B cell (primary cell): ENCODE results near the gene SPPL2B. TPM values are rescaled to one million over a fixed set of nuclear protein-coding genes. Genes with fewer than 3 reads are reported as not detected.

ENCODE experiments used
- ATAC-seq: fragments of 200-7000 bp; cut with Tn5 transposase; one replicate; pipeline ENCODE4 v1.10.0; 2021; ENCODE audit warnings: low read depth, mild to moderate bottlenecking, moderate number of reproducible peaks, moderate library complexity
- CTCF ChIA-PET: fragments of 350-600 bp; sonication (Branson Sonifier 250); formaldehyde crosslinking; loops from one replicate; lab custom pipeline; 2021; ENCODE audit warnings: antibody characterized with exemption, inconsistent platforms; lab: Charles Lee
- POLR2A ChIA-PET: fragments of 350-600 bp; sonication (Branson Sonifier 250); formaldehyde crosslinking; loops from one replicate; lab custom pipeline; 2021; ENCODE audit warnings: antibody characterized with exemption; lab: Charles Lee
- DNase-seq: peaks from one replicate; pipeline ENCODE4 v3.0.0; 2013
- H2AFZ ChIP-seq: 2 replicates; pipeline ENCODE4 v1.6.1; 2012; ENCODE audit warnings: mild to moderate bottlenecking, low read depth, low read length; ENCODE audit not compliant: insufficient read depth, poor library complexity, severe bottlenecking
- H3K27ac ChIP-seq, 2 donors: 1 replicate in 1 of 2; 2 replicates in 1 of 2; pipeline ENCODE4 v1.5.1; 2012 to 2013; ENCODE audit warnings: low read length in 2 of 2, mild to moderate bottlenecking in 2 of 2, moderate library complexity in 1 of 2
- H3K27me3 ChIP-seq, 4 experiments: fragments of 200-600 bp in 1 of 4; sonication (generic) in 1 of 4; replicated peaks in 1 of 4; 1 replicate in 2 of 4; 2 replicates in 2 of 4; pipeline versions ENCODE4 v1.6.1 to v1.7.0; 2013 to 2016; ENCODE audit warnings: low read length in 3 of 4, mild to moderate bottlenecking in 2 of 4, mixed read lengths in 1 of 4, moderate library complexity in 1 of 4; ENCODE audit not compliant: insufficient read depth in 4 of 4, control insufficient read depth in 3 of 4; ENCODE audit errors: control extremely low read depth in 1 of 4
- H3K36me3 ChIP-seq, 2 experiments: replicated peaks in 1 of 2; 1 replicate in 1 of 2; 2 replicates in 1 of 2; pipeline versions ENCODE4 v1.6.1 to v1.7.1; 2013; ENCODE audit warnings: low read length in 1 of 2; ENCODE audit not compliant: insufficient read depth in 2 of 2, control insufficient read depth in 1 of 2; ENCODE audit errors: control extremely low read depth in 1 of 2, extremely low read depth in 1 of 2
- H3K4me1 ChIP-seq, 2 donors: fragments of 200-600 bp in 1 of 2; sonication (generic) in 1 of 2; 1 replicate in 1 of 2; 2 replicates in 1 of 2; pipeline versions ENCODE4 v1.5.1 to v1.6.1; 2013 to 2017; ENCODE audit warnings: low read length in 2 of 2; ENCODE audit not compliant: control insufficient read depth in 2 of 2, insufficient read depth in 2 of 2
- H3K4me2 ChIP-seq: replicated peaks from 2 replicates; pipeline ENCODE3; 2012; ENCODE audit warnings: mild to moderate bottlenecking, low read depth, low read length; ENCODE audit not compliant: poor library complexity, severe bottlenecking
- H3K4me3 ChIP-seq, 5 experiments: fragments of 200-600 bp in 1 of 5; sonication (generic) in 1 of 5; 1 replicate in 3 of 5; 2 replicates in 2 of 5; pipeline versions ENCODE4 v1.5.1 to v1.7.0; 2011 to 2016; ENCODE audit warnings: low read length in 4 of 5, mild to moderate bottlenecking in 4 of 5, low read depth in 2 of 5, control low read depth in 1 of 5, moderate library complexity in 1 of 5; ENCODE audit not compliant: insufficient read depth in 1 of 5; ENCODE audit errors: control extremely low read depth in 1 of 5, extremely low read depth in 1 of 5
- H3K79me2 ChIP-seq: fragments of 200-600 bp; sonication (generic); one replicate; pipeline ENCODE4 v1.6.0; 2016; ENCODE audit warnings: low read length; ENCODE audit not compliant: control insufficient read depth, insufficient read depth
- H3K9ac ChIP-seq: fragments of 200-600 bp; sonication (generic); 2 replicates; pipeline ENCODE4 v1.6.1; 2017; ENCODE audit warnings: mild to moderate bottlenecking, low read length, moderate library complexity
- H3K9me3 ChIP-seq, 3 donors: one replicate each; pipeline versions ENCODE4 v1.6.1 to v1.7.1; 2013; ENCODE audit warnings: low read length in 2 of 3; ENCODE audit not compliant: control insufficient read depth in 2 of 3, insufficient read depth in 1 of 3; ENCODE audit errors: control extremely low read depth in 1 of 3
- H4K20me1 ChIP-seq: 2 replicates; pipeline ENCODE4 v1.6.0; 2012; ENCODE audit warnings: mild to moderate bottlenecking, low read length; ENCODE audit not compliant: insufficient read depth, control insufficient read depth, poor library complexity, severe bottlenecking
- H3K27ac Mint-ChIP-seq: one replicate; pipeline ENCODE4 v1.8.0; 2021; ENCODE audit warnings: mixed read lengths
- H3K27me3 Mint-ChIP-seq: one replicate; pipeline ENCODE4 v1.8.0; 2021; ENCODE audit warnings: mixed read lengths
- H3K4me1 Mint-ChIP-seq: one replicate; pipeline ENCODE4 v1.8.0; 2021; ENCODE audit warnings: mixed read lengths
- H3K4me3 Mint-ChIP-seq: one replicate; pipeline ENCODE4 v1.8.0; 2021; ENCODE audit warnings: mixed read lengths
- H3K9me3 Mint-ChIP-seq: one replicate; pipeline ENCODE4 v1.8.0; 2022; ENCODE audit warnings: mixed read lengths; ENCODE audit not compliant: insufficient read depth
- EZH2 ChIP-seq: IDR thresholded peaks from 2 replicates; pipeline ENCODE4 v1.6.1; 2012; ENCODE audit warnings: borderline replicate concordance, low read depth, mild to moderate bottlenecking, moderate library complexity, low read length; ENCODE audit not compliant: insufficient read depth, poor library complexity, severe bottlenecking
- WGBS: methylation state at CpG from one replicate; pipeline ENCODE4 v1.1.5; 2013; ENCODE audit warnings: missing lambda C conversion rate; ENCODE audit not compliant: insufficient coverage; 5-methylcytosine and 5-hydroxymethylcytosine counted together
- intact Hi-C: fragments of 100-400 bp; cut with micrococcal nuclease; formaldehyde crosslinking; loops from one replicate; pipeline ENCODE4 v1.10.0; 2022
- polyA plus RNA-seq: library from polyadenylated mRNA; depleted of rRNA; stranded (reverse); fragments of >200 nt; gene quantifications from 2 replicates; pipeline ENCODE4 v1.2.3, GENCODE V29; 2012
- total RNA-seq, 2 donors: library from RNA; stranded (reverse); fragments of 120-200 nt in 1 of 2; gene quantifications; 1 replicate in 1 of 2; 2 replicates in 1 of 2; pipeline versions ENCODE4 v1.2.3 to v1.2.4, GENCODE V29; 2013 to 2022
- TF ChIP-seq, protein P1 (sequence below): fragments of 200-600 bp; IDR thresholded peaks from one replicate; pipeline ENCODE4 v1.8.0; 2022; ENCODE audit warnings: antibody characterized with exemption, mild to moderate bottlenecking

The SPPL2B gene
- total and polyA plus RNA-seq, 2 donors (not counting 1 experiment from before 2014, with no cell fraction given): 415 to 479 TPM

DNA sequence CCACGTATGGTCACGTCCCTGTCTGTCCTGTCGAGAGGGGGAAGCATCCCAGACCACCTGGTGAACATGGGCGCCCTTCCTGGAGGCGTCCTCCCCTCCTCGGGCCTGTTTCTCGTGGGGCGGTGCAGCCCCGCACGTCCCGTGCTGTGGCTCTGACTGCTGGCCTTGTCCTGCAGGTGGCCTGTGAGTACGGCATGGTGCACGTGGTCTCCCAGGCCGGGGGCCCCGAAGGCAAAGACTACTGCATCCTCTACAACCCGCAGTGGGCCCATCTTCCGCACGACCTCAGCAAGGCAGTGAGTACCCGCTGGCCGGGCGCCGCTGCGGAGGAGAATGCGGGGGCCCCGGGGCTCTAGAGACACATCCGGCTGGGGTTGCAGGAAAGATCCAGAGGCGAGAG is 5.9 kb downstream of the SPPL2B start:
- H4K20me1 ChIP-seq: peaks cover 47% of the 10 kb centered on the region
- peaks cover 42 to 49% of the 10 kb centered on the region in 2 donors for H3K4me1 ChIP-seq
- H3K9me3 Mint-ChIP-seq: peaks cover 2% of the 10 kb centered on the region
- peaks cover 0 to 11% (median 0%) of the 10 kb centered on the region in 3 donors for H3K9me3 ChIP-seq
- no peak overlapping the region for H2AFZ ChIP-seq
- no peaks in the 10 kb centered on the region for H3K27me3 Mint-ChIP-seq
- H3K4me1 Mint-ChIP-seq: peaks cover 60% of the 10 kb centered on the region
- H3K27ac Mint-ChIP-seq: peak overlapping the region; percentile 82
- TF ChIP-seq, protein P1, sequence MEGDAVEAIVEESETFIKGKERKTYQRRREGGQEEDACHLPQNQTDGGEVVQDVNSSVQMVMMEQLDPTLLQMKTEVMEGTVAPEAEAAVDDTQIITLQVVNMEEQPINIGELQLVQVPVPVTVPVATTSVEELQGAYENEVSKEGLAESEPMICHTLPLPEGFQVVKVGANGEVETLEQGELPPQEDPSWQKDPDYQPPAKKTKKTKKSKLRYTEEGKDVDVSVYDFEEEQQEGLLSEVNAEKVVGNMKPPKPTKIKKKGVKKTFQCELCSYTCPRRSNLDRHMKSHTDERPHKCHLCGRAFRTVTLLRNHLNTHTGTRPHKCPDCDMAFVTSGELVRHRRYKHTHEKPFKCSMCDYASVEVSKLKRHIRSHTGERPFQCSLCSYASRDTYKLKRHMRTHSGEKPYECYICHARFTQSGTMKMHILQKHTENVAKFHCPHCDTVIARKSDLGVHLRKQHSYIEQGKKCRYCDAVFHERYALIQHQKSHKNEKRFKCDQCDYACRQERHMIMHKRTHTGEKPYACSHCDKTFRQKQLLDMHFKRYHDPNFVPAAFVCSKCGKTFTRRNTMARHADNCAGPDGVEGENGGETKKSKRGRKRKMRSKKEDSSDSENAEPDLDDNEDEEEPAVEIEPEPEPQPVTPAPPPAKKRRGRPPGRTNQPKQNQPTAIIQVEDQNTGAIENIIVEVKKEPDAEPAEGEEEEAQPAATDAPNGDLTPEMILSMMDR: no peak
- no peak for TF ChIP-seq EZH2
- no peak for DNase-seq
- no peak overlapping the region for H3K4me3 ChIP-seq
- peaks cover 0 to 42% of the 10 kb centered on the region in 2 experiments for H3K36me3 ChIP-seq
- peak overlapping the region; percentile 94 for H3K4me2 ChIP-seq
- intact Hi-C loops: no loop called here
- CTCF ChIA-PET: interaction anchor here (1.1 kb wide), 1 partner anchor 60 kb away, joined by 3 read pairs; no protein-coding TSS in a partner anchor
- H3K27ac ChIP-seq: peak overlapping the region; percentile 62 to 97
- POLR2A ChIA-PET: interaction anchor here (0.6 to 2.8 kb wide), 2 partner anchors 11 to 73 kb away, joined by 6 to 19 read pairs; no protein-coding TSS in a partner anchor
- H3K4me3 Mint-ChIP-seq: peak overlapping the region; percentile 78
- ATAC-seq: no peak
- H3K27me3 ChIP-seq: no peaks in the 10 kb centered on the region
- no peak overlapping the region for H3K9ac ChIP-seq
- 96% methylated on average over 27 of the region's 27 CpGs for WGBS
- H3K79me2 ChIP-seq: peaks cover 87% of the 10 kb centered on the region

DNA sequence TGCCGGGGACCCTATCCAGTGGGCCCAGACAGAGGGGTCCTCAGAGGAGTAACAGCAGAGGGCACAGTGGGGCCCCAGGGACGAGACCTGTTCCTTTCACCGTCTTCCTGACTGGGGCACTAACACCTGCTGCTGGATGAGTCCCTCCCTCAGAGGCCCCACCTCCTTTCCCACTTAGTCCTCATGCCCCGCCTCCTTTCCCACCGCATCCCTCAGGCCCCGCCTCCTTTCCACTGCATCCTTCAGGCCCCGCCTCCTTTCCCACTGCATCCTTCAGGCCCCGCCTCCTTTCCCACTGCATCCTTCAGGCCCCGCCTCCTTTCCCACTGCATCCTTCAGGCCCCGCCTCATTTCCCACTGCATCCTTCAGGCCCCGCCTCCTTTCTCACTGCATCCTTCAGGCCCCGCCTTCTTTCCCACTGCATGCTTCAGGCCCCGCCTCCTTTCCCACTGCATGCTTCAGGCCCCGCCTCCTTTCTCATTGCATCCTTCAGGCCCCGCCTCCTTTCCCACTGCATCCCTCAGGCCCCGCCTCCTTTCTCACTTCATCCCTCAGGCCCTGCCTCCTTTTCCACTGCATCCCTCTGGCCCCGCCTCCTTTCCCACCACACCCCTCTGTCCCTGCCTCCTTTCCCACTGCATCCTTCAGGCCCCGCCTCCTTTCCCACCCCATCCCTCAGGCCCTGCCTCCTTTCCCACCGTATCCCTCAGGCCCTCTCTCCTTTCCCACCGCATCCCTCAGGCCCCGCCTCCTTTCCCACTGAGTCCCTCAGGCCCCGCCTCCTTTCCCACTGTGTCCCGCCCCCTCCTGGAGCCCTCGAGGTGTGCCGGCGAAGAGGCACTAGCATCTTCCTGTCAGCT is 6.7 kb downstream of the SPPL2B start:
- Histone ChIP-seq H3K27me3 (no peaks in the 10 kb centered on the region), H3K4me2 (no peak overlapping the region), H3K9me3 (peaks cover 0 to 11% (median 0%) of the 10 kb centered on the region in 3 donors), H2AFZ (no peak overlapping the region), H3K4me3 (no peak overlapping the region), H4K20me1 (peaks cover 55% of the 10 kb centered on the region), H3K36me3 (peaks cover 0 to 45% of the 10 kb centered on the region in 2 experiments), H3K79me2 (peaks cover 80% of the 10 kb centered on the region), H3K27ac (no peak overlapping the region), H3K9ac (no peak overlapping the region), H3K4me1 (peaks cover 37 to 42% of the 10 kb centered on the region in 2 donors)
- Mint-ChIP-seq H3K4me3 (peak overlapping the region; percentile 73), H3K4me1 (peaks cover 53% of the 10 kb centered on the region), H3K9me3 (peaks cover 2% of the 10 kb centered on the region), H3K27me3 (no peaks in the 10 kb centered on the region), H3K27ac (peak overlapping the region; percentile 87)
- intact Hi-C loops: no loop called here
- no peak for TF ChIP-seq EZH2
- TF ChIP-seq, protein P1: no peak
- peak; percentile 42 for DNase-seq
- ChIA-PET POLR2A (interaction anchor here (0.6 kb wide), 1 partner anchor 72 kb away, joined by 6 read pairs; no protein-coding TSS in a partner anchor), CTCF (no interaction called here)
- ATAC-seq: no peak
- WGBS: 96% methylated on average over 14 of the region's 26 CpGs
